Measurements from ENCODE around the gene YARS2.

DNA sequence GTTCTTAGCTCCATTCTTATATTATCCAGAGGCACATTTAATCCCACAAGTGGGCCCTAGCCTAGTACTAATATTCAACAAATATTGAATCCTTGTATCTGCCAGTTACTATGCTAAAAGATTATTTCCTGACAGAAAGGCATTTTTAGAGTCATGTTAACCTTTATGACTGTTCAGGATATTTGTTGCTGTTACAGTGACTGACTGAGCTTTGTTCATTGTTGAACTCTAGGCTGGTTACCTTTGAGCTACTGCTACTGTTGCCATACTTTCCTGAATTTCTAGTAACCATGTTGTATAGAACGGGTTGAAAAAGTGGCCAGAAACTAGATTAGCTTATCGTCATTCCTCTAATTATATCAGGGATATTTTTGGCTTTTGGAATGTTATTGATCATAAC is 46.8 kb downstream of the YARS2 start:
- TF ChIP-seq, protein P1, sequence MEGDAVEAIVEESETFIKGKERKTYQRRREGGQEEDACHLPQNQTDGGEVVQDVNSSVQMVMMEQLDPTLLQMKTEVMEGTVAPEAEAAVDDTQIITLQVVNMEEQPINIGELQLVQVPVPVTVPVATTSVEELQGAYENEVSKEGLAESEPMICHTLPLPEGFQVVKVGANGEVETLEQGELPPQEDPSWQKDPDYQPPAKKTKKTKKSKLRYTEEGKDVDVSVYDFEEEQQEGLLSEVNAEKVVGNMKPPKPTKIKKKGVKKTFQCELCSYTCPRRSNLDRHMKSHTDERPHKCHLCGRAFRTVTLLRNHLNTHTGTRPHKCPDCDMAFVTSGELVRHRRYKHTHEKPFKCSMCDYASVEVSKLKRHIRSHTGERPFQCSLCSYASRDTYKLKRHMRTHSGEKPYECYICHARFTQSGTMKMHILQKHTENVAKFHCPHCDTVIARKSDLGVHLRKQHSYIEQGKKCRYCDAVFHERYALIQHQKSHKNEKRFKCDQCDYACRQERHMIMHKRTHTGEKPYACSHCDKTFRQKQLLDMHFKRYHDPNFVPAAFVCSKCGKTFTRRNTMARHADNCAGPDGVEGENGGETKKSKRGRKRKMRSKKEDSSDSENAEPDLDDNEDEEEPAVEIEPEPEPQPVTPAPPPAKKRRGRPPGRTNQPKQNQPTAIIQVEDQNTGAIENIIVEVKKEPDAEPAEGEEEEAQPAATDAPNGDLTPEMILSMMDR (CRISPR knock-in tag; IDR thresholded peaks at IDR 0.05): no peak
- TF ChIP-seq PHB2 (IDR thresholded peaks at IDR 0.05; ENCODE audit: partially characterized antibody) (no peak), NFRKB (IDR thresholded peaks at IDR 0.05) (no peak), ZBTB33 (CRISPR knock-in tag; IDR thresholded peaks at IDR 0.05) (no peak), ZNF362 (CRISPR knock-in tag; IDR thresholded peaks at IDR 0.05; ENCODE audit: borderline replicate concordance) (no peak), MEIS1 (CRISPR knock-in tag; IDR thresholded peaks at IDR 0.05; ENCODE audit: borderline replicate concordance) (no peak), MBNL3 (CRISPR knock-in tag; conservative IDR thresholded peaks at IDR 0.05) (no peak), ZNF883 (CRISPR knock-in tag; IDR thresholded peaks at IDR 0.05; ENCODE audit: not compliant biosample characterization) (no peak), EZH2 (conservative IDR thresholded peaks at IDR 0.05; ENCODE audit: low read depth, low read length) (no peak), PAX8 (CRISPR knock-in tag; IDR thresholded peaks at IDR 0.05; ENCODE audit: borderline replicate concordance) (no peak), CBFB (CRISPR knock-in tag; IDR thresholded peaks at IDR 0.05) (no peak)
- TF ChIP-seq, protein P2, sequence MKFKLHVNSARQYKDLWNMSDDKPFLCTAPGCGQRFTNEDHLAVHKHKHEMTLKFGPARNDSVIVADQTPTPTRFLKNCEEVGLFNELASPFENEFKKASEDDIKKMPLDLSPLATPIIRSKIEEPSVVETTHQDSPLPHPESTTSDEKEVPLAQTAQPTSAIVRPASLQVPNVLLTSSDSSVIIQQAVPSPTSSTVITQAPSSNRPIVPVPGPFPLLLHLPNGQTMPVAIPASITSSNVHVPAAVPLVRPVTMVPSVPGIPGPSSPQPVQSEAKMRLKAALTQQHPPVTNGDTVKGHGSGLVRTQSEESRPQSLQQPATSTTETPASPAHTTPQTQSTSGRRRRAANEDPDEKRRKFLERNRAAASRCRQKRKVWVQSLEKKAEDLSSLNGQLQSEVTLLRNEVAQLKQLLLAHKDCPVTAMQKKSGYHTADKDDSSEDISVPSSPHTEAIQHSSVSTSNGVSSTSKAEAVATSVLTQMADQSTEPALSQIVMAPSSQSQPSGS (CRISPR knock-in tag; IDR thresholded peaks at IDR 0.05): no peak
- TF ChIP-seq, protein P3, sequence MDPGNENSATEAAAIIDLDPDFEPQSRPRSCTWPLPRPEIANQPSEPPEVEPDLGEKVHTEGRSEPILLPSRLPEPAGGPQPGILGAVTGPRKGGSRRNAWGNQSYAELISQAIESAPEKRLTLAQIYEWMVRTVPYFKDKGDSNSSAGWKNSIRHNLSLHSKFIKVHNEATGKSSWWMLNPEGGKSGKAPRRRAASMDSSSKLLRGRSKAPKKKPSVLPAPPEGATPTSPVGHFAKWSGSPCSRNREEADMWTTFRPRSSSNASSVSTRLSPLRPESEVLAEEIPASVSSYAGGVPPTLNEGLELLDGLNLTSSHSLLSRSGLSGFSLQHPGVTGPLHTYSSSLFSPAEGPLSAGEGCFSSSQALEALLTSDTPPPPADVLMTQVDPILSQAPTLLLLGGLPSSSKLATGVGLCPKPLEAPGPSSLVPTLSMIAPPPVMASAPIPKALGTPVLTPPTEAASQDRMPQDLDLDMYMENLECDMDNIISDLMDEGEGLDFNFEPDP (CRISPR knock-in tag; conservative IDR thresholded peaks at IDR 0.05): no peak

All from HepG2 (cell line).